IMR-90 (cell line): ENCODE results near the gene ARHGAP11A.
"Not testable (repeated sequence)": the region's sequence is repeated elsewhere in the genome, so short reads cannot be mapped to it uniquely, and the experiment has no call there.

Experiments
- BHLHE40 ChIP-seq: fragments of 150-350 bp; IDR thresholded peaks from 2 replicates; pipeline ENCODE4 v1.6.1; 2016; ENCODE audit warnings: mild to moderate bottlenecking, low read depth, low read length
- CEBPB ChIP-seq: IDR thresholded peaks from 2 replicates; pipeline ENCODE4 v1.6.1; 2012; ENCODE audit warnings: low read depth, low read length, improper control_type of control experiment
- CHD1 ChIP-seq: IDR thresholded peaks from 2 replicates; pipeline ENCODE4 v1.6.1; 2012; ENCODE audit warnings: low read depth, low read length, improper control_type of control experiment
- CTCF ChIP-seq: conservative IDR thresholded peaks from 2 replicates; pipeline ENCODE4 v1.5.1; 2012; ENCODE audit warnings: mild to moderate bottlenecking, low read depth, low read length, improper control_type of control experiment
- ELK1 ChIP-seq: fragments of 150-350 bp; IDR thresholded peaks from 2 replicates; pipeline ENCODE4 v1.6.1; 2016; ENCODE audit warnings: low read depth, mild to moderate bottlenecking, low read length, moderate library complexity, borderline replicate concordance
- MAFK ChIP-seq: IDR thresholded peaks from 2 replicates; pipeline ENCODE4 v1.6.1; 2012; ENCODE audit warnings: low read depth, low read length, improper control_type of control experiment
- MXI1 ChIP-seq: IDR thresholded peaks from 2 replicates; pipeline ENCODE4 v1.6.1; 2012; ENCODE audit warnings: low read depth, mild to moderate bottlenecking, low read length, moderate library complexity, borderline replicate concordance
- POLR2A ChIP-seq: IDR thresholded peaks from 2 replicates; pipeline ENCODE4 v1.6.1; 2012; ENCODE audit warnings: mild to moderate bottlenecking, low read depth, low read length
- RAD21 ChIP-seq: IDR thresholded peaks from 2 replicates; pipeline ENCODE4 v1.6.1; 2012; ENCODE audit warnings: low read length, improper control_type of control experiment
- RFX5 ChIP-seq: IDR thresholded peaks from 2 replicates; pipeline ENCODE4 v1.8.0; 2012; ENCODE audit warnings: low read depth, mild to moderate bottlenecking, low read length, moderate library complexity
- SMC3 ChIP-seq: fragments of 150-350 bp; IDR thresholded peaks from 2 replicates; pipeline ENCODE4 v1.6.1; 2016; ENCODE audit warnings: low read depth, mild to moderate bottlenecking, antibody characterized with exemption, low read length, moderate library complexity
- USF2 ChIP-seq: fragments of 150-350 bp; IDR thresholded peaks from 2 replicates; pipeline ENCODE4 v1.6.1; 2017; ENCODE audit warnings: mild to moderate bottlenecking, antibody characterized with exemption, low read length, low read depth

- TF ChIP-seq SMC3, CTCF, ELK1, BHLHE40, CHD1, RFX5, RAD21, POLR2A, USF2, MAFK: not testable (repeated sequence)
- peak; percentile 63 for TF ChIP-seq CEBPB
- peak; percentile 76 for TF ChIP-seq MXI1
Measured at GRCh38 chr15:32615051-32615870, at the start of gene ARHGAP11A.
